IPS-11a (cell line): Measurements from ENCODE around the gene RBM47.
"Not testable (repeated sequence)": the region's sequence is repeated elsewhere in the genome, so short reads cannot be mapped to it uniquely, and the experiment has no call there.

Experiments
- H3K4me3 ChIP-seq: one replicate; pipeline ENCODE4 v1.5.1; 2013; ENCODE audit warnings: low read depth, low read length, control low read depth

Gene RBM47

GRCh38 chr4:40564815-40565483 is 64.7 kb downstream of the RBM47 start:
- no peak overlapping the region for H3K4me3 ChIP-seq

- no peak overlapping the region for H3K4me3 ChIP-seq
Observed at GRCh38 chr4:40564004-40564403, 65.7 kb downstream of the RBM47 start.

- no peak overlapping the region for H3K4me3 ChIP-seq
Observed at GRCh38 chr4:40563401-40563800, 66.3 kb downstream of the RBM47 start.

- no peak overlapping the region for H3K4me3 ChIP-seq
Observed at GRCh38 chr4:40562681-40563080, 67.0 kb downstream of the RBM47 start.

GRCh38 chr4:40562208-40562607 is 67.5 kb downstream of the RBM47 start:
- H3K4me3 ChIP-seq = no peak overlapping the region

GRCh38 chr4:40561543-40562177 is 68.0 kb downstream of the RBM47 start:
- H3K4me3 ChIP-seq = not testable (repeated sequence)

GRCh38 chr4:40559585-40560465 is 69.8 kb downstream of the RBM47 start:
- no peak overlapping the region for H3K4me3 ChIP-seq

- H3K4me3 ChIP-seq = no peak overlapping the region
Observed at GRCh38 chr4:40557736-40558135, 71.9 kb downstream of the RBM47 start.

GRCh38 chr4:40555176-40555900 is 74.3 kb downstream of the RBM47 start:
- H3K4me3 ChIP-seq = no peak overlapping the region

GRCh38 chr4:40554641-40555040 is 75.0 kb downstream of the RBM47 start:
- not testable (repeated sequence) for H3K4me3 ChIP-seq

GRCh38 chr4:40553995-40554394 is 75.7 kb downstream of the RBM47 start:
- H3K4me3 ChIP-seq = no peak overlapping the region

GRCh38 chr4:40552536-40552935 is 77.1 kb downstream of the RBM47 start:
- no peak overlapping the region for H3K4me3 ChIP-seq

GRCh38 chr4:40551568-40552136 is 78.0 kb downstream of the RBM47 start:
- H3K4me3 ChIP-seq = not testable (repeated sequence)

- no peak overlapping the region for H3K4me3 ChIP-seq
Observed at GRCh38 chr4:40550948-40551462, 78.7 kb downstream of the RBM47 start.

- no peak overlapping the region for H3K4me3 ChIP-seq
Observed at GRCh38 chr4:40550196-40550595, 79.5 kb downstream of the RBM47 start.

- H3K4me3 ChIP-seq = no peak overlapping the region
Observed at GRCh38 chr4:40548256-40548655, 81.4 kb downstream of the RBM47 start.

GRCh38 chr4:40547789-40548132 is 81.9 kb downstream of the RBM47 start:
- H3K4me3 ChIP-seq = no peak overlapping the region

- H3K4me3 ChIP-seq = no peak overlapping the region
Observed at GRCh38 chr4:40546969-40547788, 82.5 kb downstream of the RBM47 start.

- no peak overlapping the region for H3K4me3 ChIP-seq
Observed at GRCh38 chr4:40546506-40546905, 83.2 kb downstream of the RBM47 start.

GRCh38 chr4:40545487-40545886 is 84.2 kb downstream of the RBM47 start:
- not testable (repeated sequence) for H3K4me3 ChIP-seq
